Measurements from ENCODE around the gene PXMP4. TPM values are rescaled to one million over a fixed set of nuclear protein-coding genes. Genes with fewer than 3 reads are reported as not detected.

The PXMP4 gene
- polyA plus RNA-seq, 1 donor from 2014 or later = 3.1 TPM

- H3K4me2 ChIP-seq (ENCODE audit: low read length) = no peak overlapping the region
- H3K4me3 ChIP-seq (ENCODE audit: low read length) = no peak overlapping the region
- no peaks in the 10 kb centered on the region for H3K36me3 ChIP-seq (ENCODE audit: insufficient read depth, low read length)
- no peaks in the 10 kb centered on the region for H3K79me2 ChIP-seq (replicated peaks; ENCODE audit: insufficient read depth, low read length)
- TF ChIP-seq CTCF (IDR thresholded peaks at IDR 0.05; ENCODE audit: poor library complexity, severe bottlenecking) (no peak), MXI1 (conservative IDR thresholded peaks at IDR 0.05; ENCODE audit: poor library complexity, severe bottlenecking) (no peak), POLR2AphosphoS5 (IDR thresholded peaks at IDR 0.05) (no peak), REST (IDR thresholded peaks at IDR 0.05; ENCODE audit: borderline replicate concordance) (no peak), EZH2 (IDR thresholded peaks at IDR 0.05; ENCODE audit: borderline replicate concordance, insufficient read depth, low read length, poor library complexity, severe bottlenecking) (no peak), SMC3 (conservative IDR thresholded peaks at IDR 0.05; ENCODE audit: poor library complexity) (no peak), TAF1 (IDR thresholded peaks at IDR 0.05; ENCODE audit: low read depth) (no peak), EP300 (conservative IDR thresholded peaks at IDR 0.05; ENCODE audit: poor library complexity, severe bottlenecking) (no peak), RAD21 (conservative IDR thresholded peaks at IDR 0.05) (no peak)
- H3K9me3 ChIP-seq (ENCODE audit: low read length) = no peaks in the 10 kb centered on the region
- no peaks in the 10 kb centered on the region for H3F3A ChIP-seq (ENCODE audit: insufficient read depth, low read length, poor library complexity, severe bottlenecking)
- H3K9me2 ChIP-seq (ENCODE audit: insufficient read depth, low read length) = no peaks in the 10 kb centered on the region
- H3K9ac ChIP-seq (ENCODE audit: low read length) = no peak overlapping the region
- no peaks in the 10 kb centered on the region for H3K27me3 ChIP-seq (ENCODE audit: insufficient read depth, low read depth, low read length)
- no peaks in the 10 kb centered on the region for H4K20me1 ChIP-seq (ENCODE audit: insufficient read depth)
- H3K27ac ChIP-seq (ENCODE audit: low read length) = no peak overlapping the region
- H2AFZ ChIP-seq (ENCODE audit: low read depth, low read length) = no peak overlapping the region
Observed at GRCh38 chr20:33724439-33725094, 4.5 kb upstream of the PXMP4 start.

- H3K9me2 ChIP-seq (ENCODE audit: insufficient read depth, low read length) = no peaks in the 10 kb centered on the region
- no peak overlapping the region for H3K4me3 ChIP-seq (ENCODE audit: low read length)
- H3K79me2 ChIP-seq (replicated peaks; ENCODE audit: insufficient read depth, low read length) = no peaks in the 10 kb centered on the region
- H4K20me1 ChIP-seq (ENCODE audit: insufficient read depth) = no peaks in the 10 kb centered on the region
- no peaks in the 10 kb centered on the region for H3K27me3 ChIP-seq (ENCODE audit: insufficient read depth, low read depth, low read length)
- TF ChIP-seq MXI1 (conservative IDR thresholded peaks at IDR 0.05; ENCODE audit: poor library complexity, severe bottlenecking) (no peak), EP300 (conservative IDR thresholded peaks at IDR 0.05; ENCODE audit: poor library complexity, severe bottlenecking) (no peak), SMC3 (conservative IDR thresholded peaks at IDR 0.05; ENCODE audit: poor library complexity) (no peak), CTCF (IDR thresholded peaks at IDR 0.05; ENCODE audit: poor library complexity, severe bottlenecking) (no peak), EZH2 (IDR thresholded peaks at IDR 0.05; ENCODE audit: borderline replicate concordance, insufficient read depth, low read length, poor library complexity, severe bottlenecking) (no peak), REST (IDR thresholded peaks at IDR 0.05; ENCODE audit: borderline replicate concordance) (no peak), RAD21 (conservative IDR thresholded peaks at IDR 0.05) (no peak), TAF1 (IDR thresholded peaks at IDR 0.05; ENCODE audit: low read depth) (no peak), POLR2AphosphoS5 (IDR thresholded peaks at IDR 0.05) (no peak)
- no peak overlapping the region for H3K4me2 ChIP-seq (ENCODE audit: low read length)
- no peaks in the 10 kb centered on the region for H3K9me3 ChIP-seq (ENCODE audit: low read length)
- no peak overlapping the region for H3K27ac ChIP-seq (ENCODE audit: low read length)
- no peaks in the 10 kb centered on the region for H3K36me3 ChIP-seq (ENCODE audit: insufficient read depth, low read length)
- no peak overlapping the region for H2AFZ ChIP-seq (ENCODE audit: low read depth, low read length)
- H3K9ac ChIP-seq (ENCODE audit: low read length) = no peak overlapping the region
- H3F3A ChIP-seq (ENCODE audit: insufficient read depth, low read length, poor library complexity, severe bottlenecking) = no peaks in the 10 kb centered on the region
Observed at GRCh38 chr20:33721391-33722140, 1.5 kb upstream of the PXMP4 start.

Data from neural cell (in vitro differentiated cells).